ENCODE measurements around the gene SSBP3. TPM values are rescaled to one million over a fixed set of nuclear protein-coding genes. Genes with fewer than 3 reads are reported as not detected.

The SSBP3 gene
- total and polyA plus RNA-seq, 2 experiments from 2014 or later = 6.2 to 19.9 TPM

DNA sequence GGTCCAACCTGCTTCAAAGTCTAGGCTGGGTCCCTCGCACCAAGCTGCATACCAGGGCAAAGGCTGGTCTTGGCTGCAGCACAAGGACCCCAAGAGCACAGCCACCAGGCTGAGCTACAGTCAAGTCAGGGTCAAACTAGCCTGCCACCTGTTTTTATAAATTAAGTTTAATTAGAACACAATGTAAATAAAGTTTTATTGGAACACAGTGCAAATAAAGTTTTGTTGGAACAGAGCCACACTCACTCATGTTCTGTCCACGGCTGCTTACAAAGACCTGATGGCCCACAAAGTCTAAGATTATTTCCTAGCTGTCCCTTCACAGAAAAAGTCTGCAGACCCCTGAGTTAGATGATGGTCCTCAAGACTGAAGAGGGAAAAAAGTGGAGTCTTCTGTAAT, 140.0 kb downstream of the SSBP3 start:
- TF ChIP-seq EZH2phosphoT487 (IDR thresholded peaks at IDR 0.05; ENCODE audit: insufficient read depth, low read depth) = no peak
- TF ChIP-seq EZH2 (IDR thresholded peaks at IDR 0.05; ENCODE audit: insufficient read depth, poor library complexity, severe bottlenecking) = no peak
- Histone ChIP-seq H4K20me1 (ENCODE audit: insufficient read depth) (no peaks in the 10 kb centered on the region), H3K4me1 (ENCODE audit: insufficient read depth) (no peaks in the 10 kb centered on the region), H3K9me3 (ENCODE audit: low read depth) (no peaks in the 10 kb centered on the region), H2AFZ (no peak overlapping the region), H3K4me3 (no peak overlapping the region), H3K9me2 (ENCODE audit: insufficient read depth) (no peaks in the 10 kb centered on the region), H3K36me3 (ENCODE audit: low read depth) (no peaks in the 10 kb centered on the region), H3K27ac (no peak overlapping the region), H3F3A (ENCODE audit: insufficient read depth) (no peaks in the 10 kb centered on the region), H3K27me3 (replicated peaks; ENCODE audit: insufficient read depth) (no peaks in the 10 kb centered on the region), H3K4me2 (ENCODE audit: unreplicated experiment) (no peak overlapping the region), H3K9ac (no peak overlapping the region), H3K79me2 (ENCODE audit: insufficient read depth) (peaks cover 47% of the 10 kb centered on the region)
- 93 to 100% methylated on average over 2 of the region's 2 CpGs for WGBS, 2 experiments (ENCODE audit: low coverage in 1 of 2, low lambda C conversion rate in 2 of 2, missing lambda C conversion rate in 2 of 2)
- no peak for DNase-seq
- in situ Hi-C loops (cut with MboI) = no loop called here

DNA sequence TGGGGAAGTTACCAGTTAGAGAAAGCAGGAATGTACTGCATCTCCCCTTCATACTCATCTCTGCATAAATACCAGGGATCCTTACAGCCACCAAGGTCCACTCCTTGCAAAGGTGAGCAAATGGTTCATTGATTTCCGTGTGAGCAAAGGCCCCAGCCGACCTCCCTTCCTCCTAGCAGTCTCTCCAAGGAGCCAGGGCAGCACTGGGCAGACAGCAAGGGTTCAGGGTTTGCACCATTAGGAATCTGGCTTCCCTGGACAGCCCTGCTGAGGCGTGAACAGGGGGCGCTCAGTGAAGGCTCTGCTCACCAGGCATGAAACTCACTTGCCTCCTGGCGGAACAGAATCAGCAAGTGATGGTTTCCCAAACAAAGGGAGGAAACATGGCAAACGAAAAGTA, 140.5 kb downstream of the SSBP3 start:
- no peak overlapping the region for H3K27ac ChIP-seq
- H2AFZ ChIP-seq = no peak overlapping the region
- H3F3A ChIP-seq (ENCODE audit: insufficient read depth) = no peaks in the 10 kb centered on the region
- peaks cover 43% of the 10 kb centered on the region for H3K79me2 ChIP-seq (ENCODE audit: insufficient read depth)
- in situ Hi-C loops (cut with MboI) = no loop called here
- no peak overlapping the region for H3K4me2 ChIP-seq (ENCODE audit: unreplicated experiment)
- 94 to 97% methylated on average over 6 of the region's 6 CpGs for WGBS, 2 experiments (ENCODE audit: low coverage in 1 of 2, low lambda C conversion rate in 2 of 2, missing lambda C conversion rate in 2 of 2)
- H3K9me3 ChIP-seq (ENCODE audit: low read depth) = no peaks in the 10 kb centered on the region
- no peak overlapping the region for H3K9ac ChIP-seq
- TF ChIP-seq EZH2phosphoT487 (IDR thresholded peaks at IDR 0.05; ENCODE audit: insufficient read depth, low read depth) = no peak
- no peak for TF ChIP-seq EZH2 (IDR thresholded peaks at IDR 0.05; ENCODE audit: insufficient read depth, poor library complexity, severe bottlenecking)
- no peaks in the 10 kb centered on the region for H3K9me2 ChIP-seq (ENCODE audit: insufficient read depth)
- no peak overlapping the region for H3K4me3 ChIP-seq
- no peak for DNase-seq
- no peaks in the 10 kb centered on the region for H3K4me1 ChIP-seq (ENCODE audit: insufficient read depth)
- H3K27me3 ChIP-seq (replicated peaks; ENCODE audit: insufficient read depth) = no peaks in the 10 kb centered on the region
- H4K20me1 ChIP-seq (ENCODE audit: insufficient read depth) = no peaks in the 10 kb centered on the region
- no peaks in the 10 kb centered on the region for H3K36me3 ChIP-seq (ENCODE audit: low read depth)

DNA sequence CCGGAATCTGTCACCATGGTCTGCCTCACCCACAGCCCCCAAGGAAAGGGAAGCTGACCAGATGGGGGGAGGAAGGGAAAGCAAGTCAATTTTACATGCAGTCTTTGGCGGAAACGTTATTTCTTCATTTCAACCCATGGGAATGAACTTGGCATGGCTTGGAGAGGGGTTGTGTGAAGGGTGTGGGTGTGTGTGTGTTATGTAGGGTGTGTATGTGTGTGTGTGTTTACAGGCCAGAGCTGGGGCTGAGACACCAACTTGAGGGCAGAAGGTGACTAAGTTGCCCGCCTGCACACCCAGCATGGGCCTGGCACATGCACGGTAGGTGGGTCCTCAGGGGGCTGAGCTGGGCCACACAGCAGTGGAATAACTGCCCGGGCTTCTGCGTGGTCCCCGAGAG, 141.1 kb downstream of the SSBP3 start:
- TF ChIP-seq EZH2phosphoT487 (IDR thresholded peaks at IDR 0.05; ENCODE audit: insufficient read depth, low read depth) = no peak
- TF ChIP-seq EZH2 (IDR thresholded peaks at IDR 0.05; ENCODE audit: insufficient read depth, poor library complexity, severe bottlenecking) = no peak
- Histone ChIP-seq H3K27me3 (replicated peaks; ENCODE audit: insufficient read depth) (no peaks in the 10 kb centered on the region), H2AFZ (no peak overlapping the region), H3K9me2 (ENCODE audit: insufficient read depth) (no peaks in the 10 kb centered on the region), H3K27ac (no peak overlapping the region), H3F3A (ENCODE audit: insufficient read depth) (no peaks in the 10 kb centered on the region), H3K9me3 (ENCODE audit: low read depth) (no peaks in the 10 kb centered on the region), H3K79me2 (ENCODE audit: insufficient read depth) (peaks cover 37% of the 10 kb centered on the region), H3K4me3 (no peak overlapping the region), H3K4me2 (ENCODE audit: unreplicated experiment) (no peak overlapping the region), H3K9ac (no peak overlapping the region), H4K20me1 (ENCODE audit: insufficient read depth) (no peaks in the 10 kb centered on the region), H3K36me3 (ENCODE audit: low read depth) (no peaks in the 10 kb centered on the region), H3K4me1 (ENCODE audit: insufficient read depth) (no peaks in the 10 kb centered on the region)
- in situ Hi-C loops (cut with MboI) = no loop called here
- no peak for DNase-seq
- 88 to 91% methylated on average over 8 of the region's 8 CpGs for WGBS, 2 experiments (ENCODE audit: low coverage in 1 of 2, low lambda C conversion rate in 2 of 2, missing lambda C conversion rate in 2 of 2)

DNA sequence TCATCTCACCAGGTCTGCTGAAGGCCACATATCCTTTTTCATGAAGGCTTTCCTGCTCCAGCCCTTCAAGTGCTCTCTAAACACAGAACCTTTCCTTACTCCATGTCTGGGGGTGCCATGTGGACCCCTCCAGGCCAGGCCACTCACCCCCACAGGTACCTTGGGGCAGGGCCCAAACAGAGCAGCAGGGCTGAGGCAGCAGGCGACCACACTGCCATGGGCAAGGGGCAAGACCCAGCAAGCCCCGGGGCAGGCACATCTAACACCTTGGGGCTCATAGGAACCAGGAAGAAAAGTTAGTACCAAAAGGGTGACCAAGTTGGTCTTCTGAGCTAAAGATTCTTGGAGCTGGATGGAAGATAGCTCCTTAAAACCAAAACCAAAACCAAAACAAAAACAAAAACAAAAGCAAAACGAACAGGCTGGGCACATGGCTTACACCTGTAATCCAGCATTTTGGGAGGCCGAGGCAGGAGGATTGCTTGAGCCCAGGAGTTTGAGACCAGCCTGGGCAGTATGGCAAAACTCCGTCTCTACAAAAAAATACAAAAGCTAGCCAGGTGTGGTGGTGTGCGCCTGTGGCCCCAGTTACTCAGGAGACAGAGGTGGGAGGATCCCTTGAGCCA, 142.5 kb downstream of the SSBP3 start:
- H3K4me2 ChIP-seq (ENCODE audit: unreplicated experiment) = no peak overlapping the region
- WGBS, 2 experiments (ENCODE audit: low coverage in 1 of 2, low lambda C conversion rate in 2 of 2, missing lambda C conversion rate in 2 of 2) = 72 to 77% methylated on average over 6 of the region's 6 CpGs
- in situ Hi-C loops (cut with MboI) = no loop called here

More for the DNA sequence above, 142.5 kb downstream of the SSBP3 start:
- Histone ChIP-seq H3K79me2 (ENCODE audit: insufficient read depth) (peaks cover 23% of the 10 kb centered on the region), H3K9me3 (ENCODE audit: low read depth) (no peaks in the 10 kb centered on the region), H3K27ac (no peak overlapping the region), H2AFZ (no peak overlapping the region), H3K9ac (no peak overlapping the region), H3K36me3 (ENCODE audit: low read depth) (no peaks in the 10 kb centered on the region), H3K27me3 (replicated peaks; ENCODE audit: insufficient read depth) (no peaks in the 10 kb centered on the region), H3K4me3 (no peak overlapping the region), H3K4me1 (ENCODE audit: insufficient read depth) (no peaks in the 10 kb centered on the region), H3K9me2 (ENCODE audit: insufficient read depth) (no peaks in the 10 kb centered on the region), H4K20me1 (ENCODE audit: insufficient read depth) (no peaks in the 10 kb centered on the region), H3F3A (ENCODE audit: insufficient read depth) (no peaks in the 10 kb centered on the region)
- no peak for TF ChIP-seq EZH2phosphoT487 (IDR thresholded peaks at IDR 0.05; ENCODE audit: insufficient read depth, low read depth)
- TF ChIP-seq EZH2 (IDR thresholded peaks at IDR 0.05; ENCODE audit: insufficient read depth, poor library complexity, severe bottlenecking) = no peak
- DNase-seq = no peak
